Peyer's patch (tissue), 4 donors: Measurements from ENCODE around the gene FKBP1C.

Experiments used
- POLR2A ChIP-seq, 2 donors: fragments of 450-650 bp; IDR thresholded peaks; one replicate each; pipeline ENCODE4 v1.5.1; 2017; ENCODE audit warnings: antibody characterized with exemption in 2 of 2, mild to moderate bottlenecking in 2 of 2, moderate library complexity in 2 of 2
- TF ChIP-seq, protein P1 (sequence below), 6 experiments: fragments of 450-650 bp in 4 of 6; fragments of 200-600 bp in 2 of 6; sonication (generic) in 1 of 6; IDR thresholded peaks; one replicate each; pipeline ENCODE4 v1.5.1; 2017 to 2019; ENCODE audit warnings: antibody characterized with exemption in 6 of 6, mild to moderate bottlenecking in 3 of 6, moderate library complexity in 1 of 6

DNA sequence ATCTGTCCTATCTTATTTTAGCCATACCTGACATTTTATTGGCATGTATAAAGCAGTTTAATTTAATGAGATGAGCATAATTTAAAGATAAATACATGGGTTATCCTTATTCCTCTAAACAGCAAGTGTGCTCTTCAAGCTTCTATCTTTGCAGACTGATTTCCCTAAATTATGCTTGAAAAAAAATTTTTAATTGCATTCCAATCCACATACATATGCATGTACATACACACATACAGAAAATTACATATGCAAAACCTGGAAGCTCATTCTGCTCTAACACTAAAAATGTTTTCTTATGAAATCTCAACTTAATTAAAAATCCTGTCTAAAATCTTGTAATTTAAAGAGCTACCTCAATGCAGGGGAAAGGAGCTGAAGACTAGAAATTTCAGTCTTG, 35.3 kb downstream of the FKBP1C start:
- TF ChIP-seq, protein P1, sequence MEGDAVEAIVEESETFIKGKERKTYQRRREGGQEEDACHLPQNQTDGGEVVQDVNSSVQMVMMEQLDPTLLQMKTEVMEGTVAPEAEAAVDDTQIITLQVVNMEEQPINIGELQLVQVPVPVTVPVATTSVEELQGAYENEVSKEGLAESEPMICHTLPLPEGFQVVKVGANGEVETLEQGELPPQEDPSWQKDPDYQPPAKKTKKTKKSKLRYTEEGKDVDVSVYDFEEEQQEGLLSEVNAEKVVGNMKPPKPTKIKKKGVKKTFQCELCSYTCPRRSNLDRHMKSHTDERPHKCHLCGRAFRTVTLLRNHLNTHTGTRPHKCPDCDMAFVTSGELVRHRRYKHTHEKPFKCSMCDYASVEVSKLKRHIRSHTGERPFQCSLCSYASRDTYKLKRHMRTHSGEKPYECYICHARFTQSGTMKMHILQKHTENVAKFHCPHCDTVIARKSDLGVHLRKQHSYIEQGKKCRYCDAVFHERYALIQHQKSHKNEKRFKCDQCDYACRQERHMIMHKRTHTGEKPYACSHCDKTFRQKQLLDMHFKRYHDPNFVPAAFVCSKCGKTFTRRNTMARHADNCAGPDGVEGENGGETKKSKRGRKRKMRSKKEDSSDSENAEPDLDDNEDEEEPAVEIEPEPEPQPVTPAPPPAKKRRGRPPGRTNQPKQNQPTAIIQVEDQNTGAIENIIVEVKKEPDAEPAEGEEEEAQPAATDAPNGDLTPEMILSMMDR (IDR thresholded peaks at IDR 0.05), result no peak
- no peak for TF ChIP-seq POLR2A (IDR thresholded peaks at IDR 0.05)
